ENCODE data around the gene EHBP1L1. TPM values are rescaled to one million over a fixed set of nuclear protein-coding genes. Genes with fewer than 3 reads are reported as not detected.

Gene EHBP1L1
- total and polyA plus RNA-seq, 2 of the 8 experiments (the other 6 are each of a cell fraction or from before 2014, with no cell fraction given): 4.3 to 6.6 TPM

- Histone ChIP-seq H4K5ac (ENCODE audit: insufficient read length, low read depth, low read length) (no peak overlapping the region), H3K36me3 (ENCODE audit: control insufficient read depth in 2 of 4, insufficient read depth in 4 of 4, low read length in 3 of 4) (peaks cover 0 to 4% (median 0%) of the 10 kb centered on the region in 4 experiments; a peak in 1 of 8 replicates), H2AFZ (ENCODE audit: low read length) (no peak overlapping the region), H3K27me3 (replicated peaks in 1 of 4; ENCODE audit: control insufficient read depth in 3 of 4, extremely low read depth in 1 of 4, insufficient read depth in 3 of 4, low read length in 3 of 4) (peaks cover 4 to 55% (median 38%) of the 10 kb centered on the region in 4 experiments), H2AK5ac (ENCODE audit: low read depth, low read length) (no peak overlapping the region), H3K9me3 (ENCODE audit: insufficient read depth in 2 of 2, low read depth in 1 of 2, low read length in 1 of 2) (no peaks in the 10 kb centered on the region), H4K8ac (ENCODE audit: extremely low read depth, insufficient read depth, low read length) (no peak overlapping the region), H3K4me3 (ENCODE audit: extremely low read depth in 1 of 4, insufficient read depth in 2 of 4, low read depth in 3 of 4, low read length in 4 of 4) (no peak overlapping the region), H3K79me2 (ENCODE audit: control insufficient read depth in 1 of 2, insufficient read depth in 2 of 2, low read length in 2 of 2) (no peaks in the 10 kb centered on the region), H4K20me1 (replicated peaks in 1 of 2; ENCODE audit: control insufficient read depth in 1 of 2, insufficient read depth in 2 of 2, low read length in 2 of 2) (peaks cover 3 to 12% of the 10 kb centered on the region in 2 experiments), H3K4me2 (ENCODE audit: insufficient read depth in 1 of 2, low read depth in 2 of 2, low read length in 2 of 2) (no peak overlapping the region), H3K23me2 (ENCODE audit: low read depth, low read length) (peaks cover 22% of the 10 kb centered on the region), H2BK15ac (ENCODE audit: low read length) (no peak overlapping the region), H3K27ac (ENCODE audit: low read depth, low read length) (no peak overlapping the region), H3K9ac (replicated peaks in 1 of 4; ENCODE audit: extremely low read depth in 1 of 4, low read depth in 3 of 4, low read length in 3 of 4) (no peak overlapping the region), H2BK20ac (ENCODE audit: low read length) (no peak overlapping the region), H2BK12ac (ENCODE audit: low read depth, low read length) (no peak overlapping the region), H3K23ac (ENCODE audit: insufficient read length) (no peak overlapping the region), H3K4ac (replicated peaks; ENCODE audit: insufficient read length, low read depth, low read length) (no peak overlapping the region), H3K56ac (replicated peaks; ENCODE audit: insufficient read length, low read depth, low read length) (no peak overlapping the region), H3K18ac (ENCODE audit: extremely low read depth, low read length) (no peak overlapping the region), H2BK120ac (replicated peaks; ENCODE audit: low read depth, low read length) (no peak overlapping the region), H3K79me1 (ENCODE audit: low read depth, low read length) (no peaks in the 10 kb centered on the region), H4K91ac (replicated peaks; ENCODE audit: insufficient read length, low read length) (no peak overlapping the region), H3K14ac (ENCODE audit: insufficient read length) (no peak overlapping the region), H2BK5ac (ENCODE audit: low read depth, low read length) (no peak overlapping the region), H3K4me1 (replicated peaks in 1 of 4; ENCODE audit: control insufficient read depth in 3 of 4, insufficient read depth in 4 of 4, low read length in 3 of 4) (peaks cover 0 to 13% (median 4%) of the 10 kb centered on the region in 4 experiments; a peak in 5 of 7 replicates)
- POLR2A ChIA-PET (ENCODE audit: partially characterized antibody): interaction anchor here (1.0 to 1.6 kb wide), 3 partner anchors 12 to 29 kb away, joined by 3 to 5 read pairs (median 4); no protein-coding TSS in a partner anchor
- FAIRE-seq (no peak), DNase-seq (ENCODE audit: low read depth in 1 of 2, low spot score in 2 of 2) (no peak)
- CTCF ChIA-PET (ENCODE audit: partially characterized antibody): interaction anchor here (1.0 to 10.5 kb wide), 6 partner anchors 11 to 445 kb away, joined by 3 to 284 read pairs (median 44); partner anchors contain the start of genes FAM89B, LTBP3 and ZNRD2
- WGBS, 2 experiments (ENCODE audit: extremely low coverage in 1 of 2, insufficient coverage in 1 of 2, insufficient read length in 1 of 2, insufficient replicate concordance in 2 of 2, low coverage in 1 of 2, low lambda C conversion rate in 2 of 2, missing lambda C conversion rate in 1 of 2): 89% methylated on average over 3 of the region's 3 CpGs; no CpG with 5 or more reads in 1 of the 2 experiments
- TF ChIP-seq CHD1 (IDR thresholded peaks at IDR 0.05; ENCODE audit: low read depth, low read length): no peak
- no peak for TF ChIP-seq GABPA (IDR thresholded peaks at IDR 0.05; ENCODE audit: borderline replicate concordance, insufficient read depth, low read length)
- TF ChIP-seq CBX5 (IDR thresholded peaks at IDR 0.05; ENCODE audit: low read depth, low read length): no peak
- no peak for TF ChIP-seq MAX (IDR thresholded peaks at IDR 0.05)
- no peak for TF ChIP-seq BRCA1 (IDR thresholded peaks at IDR 0.05; ENCODE audit: low read depth, low read length)
- TF ChIP-seq MAFK (IDR thresholded peaks at IDR 0.05; ENCODE audit: low read depth, low read length): no peak
- no peak for TF ChIP-seq GTF2F1 (IDR thresholded peaks at IDR 0.05; ENCODE audit: borderline replicate concordance, low read depth, low read length)
Observed at GRCh38 chr11:65542738-65543390, 33.0 kb upstream of the EHBP1L1 start.
